Activated CD4-positive, alpha-beta T cell treated with anti-CD3 and anti-CD28 coated beads, Interleukin-2, Interleukin-6, amounts not matched to agents 100 ng/mL and 50 ng/mL, durations not matched to agents 16 hours and 8 hours (primary cell): Measurements from ENCODE around the gene NACC2.
"Not testable (repeated sequence)": the region's sequence is repeated elsewhere in the genome, so short reads cannot be mapped to it uniquely, and the experiment has no call there.

ENCODE experiments used
- DNase-seq: peaks from one replicate; pipeline ENCODE4 v3.0.0-alpha.2; 2020

Gene NACC2

DNA sequence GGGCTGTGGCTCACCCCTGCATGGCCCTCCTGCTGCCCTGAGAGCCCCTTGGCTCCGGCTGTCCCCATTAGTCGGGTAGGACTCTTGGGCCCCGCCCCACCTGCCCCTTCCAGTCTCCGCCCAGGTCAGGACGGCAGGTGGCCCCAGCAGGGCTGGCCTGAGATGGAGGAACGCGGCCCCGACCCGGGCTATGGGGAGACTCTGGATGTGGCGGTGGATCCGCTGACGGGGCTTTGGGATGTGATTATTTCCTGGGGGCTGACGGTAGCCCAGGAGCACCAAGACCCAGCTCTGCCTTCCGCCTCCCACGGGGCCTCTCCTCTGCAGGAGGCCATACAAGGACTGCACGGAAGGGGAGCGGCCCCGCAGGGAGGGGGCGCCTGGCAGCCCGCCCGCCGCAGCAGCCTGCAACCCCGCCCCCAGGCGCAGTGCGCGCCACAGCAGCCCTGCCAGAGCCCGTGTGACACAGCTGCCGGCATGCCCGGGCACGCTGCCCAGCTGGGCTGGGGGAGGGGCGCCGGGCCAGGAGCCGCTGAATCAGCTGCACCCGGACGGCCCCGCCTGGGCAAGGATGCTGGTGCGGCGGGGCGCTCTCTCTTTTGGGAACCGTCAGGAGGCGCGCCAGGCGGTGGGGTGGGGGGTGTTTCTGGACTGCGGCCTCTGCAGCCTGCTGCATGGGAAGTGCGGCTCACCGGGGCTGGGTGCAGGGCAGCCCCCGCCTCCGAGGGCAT, 14.4 kb upstream of the NACC2 start:
- DNase-seq, result peak; percentile 97

DNA sequence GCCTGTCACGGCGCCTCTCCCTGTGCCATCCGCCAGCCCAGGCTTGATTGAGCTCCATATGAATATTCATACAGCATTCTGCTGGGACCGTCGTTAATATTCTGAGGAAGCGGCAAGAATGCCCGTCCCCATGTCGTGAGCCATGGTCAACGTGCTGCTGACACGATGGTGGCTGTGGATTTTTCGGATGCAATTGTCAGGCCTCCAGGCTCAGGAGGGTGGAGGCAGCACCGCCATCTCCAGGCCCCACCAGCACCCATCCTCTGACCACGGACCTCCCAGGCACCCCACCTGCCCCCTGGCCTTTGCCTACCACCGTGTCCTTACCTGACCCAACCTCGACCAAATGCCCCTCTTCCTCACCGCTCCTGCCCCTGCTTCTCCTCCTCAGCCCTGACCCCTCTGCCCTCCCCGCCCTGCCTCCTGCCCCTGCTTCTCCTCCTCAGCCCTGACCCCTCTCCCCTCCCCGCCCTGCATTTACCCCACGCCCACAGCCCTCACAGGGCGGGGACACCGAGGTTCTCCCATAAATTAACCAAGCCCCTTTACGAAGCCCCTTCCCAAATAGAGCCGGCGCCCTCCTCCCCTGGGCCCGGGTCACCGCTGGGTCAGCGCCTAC, 13.7 kb upstream of the NACC2 start:
- DNase-seq, result no peak

DNA sequence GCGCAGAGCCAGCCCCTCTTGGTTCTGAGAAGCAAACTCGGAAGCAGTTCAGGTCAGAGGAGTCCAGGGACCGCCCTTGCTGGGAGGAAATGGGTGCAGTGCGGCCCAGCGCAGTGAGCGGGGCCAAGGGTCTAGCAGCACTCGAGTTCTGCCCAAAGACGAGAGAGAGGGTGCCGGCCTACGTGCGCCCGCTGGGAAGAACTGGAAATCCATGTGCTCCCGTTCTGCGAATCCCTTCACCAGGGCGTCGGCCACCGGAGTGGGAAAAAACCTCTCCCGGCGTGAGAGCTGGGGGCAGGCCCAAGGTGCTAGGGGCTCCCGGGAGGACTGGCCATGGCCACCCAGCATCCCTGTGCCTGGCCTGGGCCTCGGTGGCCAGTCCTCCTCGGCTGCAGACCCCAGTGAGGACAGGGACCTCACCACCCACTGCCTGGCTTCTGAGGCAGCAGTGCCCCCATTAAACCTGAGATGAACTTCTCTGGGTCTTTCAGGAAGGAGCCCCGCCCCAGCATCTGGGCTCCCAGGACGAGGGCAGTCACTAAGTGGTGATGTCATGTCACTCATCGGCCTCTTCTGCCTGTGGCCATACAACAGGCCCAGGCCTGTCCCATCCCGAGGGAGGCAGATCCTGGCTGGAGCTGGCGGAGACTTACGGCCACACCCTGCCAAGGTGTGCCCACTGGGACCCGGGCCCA, 13.0 kb upstream of the NACC2 start:
- DNase-seq, result no peak

DNA sequence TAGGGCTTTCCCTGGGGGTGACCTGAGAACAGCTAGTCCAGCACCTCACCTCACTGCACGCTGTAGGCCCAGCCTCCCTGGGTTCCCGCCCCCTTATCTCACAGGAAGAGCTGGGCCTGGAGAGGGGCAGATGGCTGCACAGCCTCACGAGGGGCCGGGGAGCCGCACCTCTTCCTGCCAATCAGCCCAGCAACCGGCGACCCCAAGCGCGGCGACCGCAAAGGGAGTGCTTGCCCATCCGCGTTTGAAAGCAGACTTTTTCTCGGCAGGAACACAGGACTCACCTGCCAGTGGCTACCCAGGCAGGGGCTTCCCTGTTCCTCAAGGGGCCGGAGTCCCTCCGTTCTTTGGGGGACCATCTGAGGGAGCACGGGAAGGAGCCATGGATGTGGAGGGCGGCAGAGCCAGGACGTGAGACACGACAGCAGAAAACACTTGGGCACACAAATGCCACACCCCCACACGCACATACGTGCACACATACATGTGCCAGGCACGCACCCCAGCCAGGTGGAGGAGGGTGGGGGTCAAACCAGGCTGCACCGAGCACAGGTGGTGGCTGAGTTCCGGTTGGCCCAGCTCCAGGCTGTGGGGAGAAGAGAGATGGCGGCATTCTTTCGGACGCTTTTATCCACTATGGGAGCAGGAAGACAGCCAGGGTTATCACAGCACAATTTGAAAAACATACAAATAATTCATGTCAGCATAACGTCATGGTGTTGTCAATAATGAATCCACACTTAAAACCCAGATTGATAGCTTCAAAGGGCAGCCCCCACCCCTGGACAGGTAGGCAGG, 12.3 kb upstream of the NACC2 start:
- DNase-seq, result peak; percentile 67

DNA sequence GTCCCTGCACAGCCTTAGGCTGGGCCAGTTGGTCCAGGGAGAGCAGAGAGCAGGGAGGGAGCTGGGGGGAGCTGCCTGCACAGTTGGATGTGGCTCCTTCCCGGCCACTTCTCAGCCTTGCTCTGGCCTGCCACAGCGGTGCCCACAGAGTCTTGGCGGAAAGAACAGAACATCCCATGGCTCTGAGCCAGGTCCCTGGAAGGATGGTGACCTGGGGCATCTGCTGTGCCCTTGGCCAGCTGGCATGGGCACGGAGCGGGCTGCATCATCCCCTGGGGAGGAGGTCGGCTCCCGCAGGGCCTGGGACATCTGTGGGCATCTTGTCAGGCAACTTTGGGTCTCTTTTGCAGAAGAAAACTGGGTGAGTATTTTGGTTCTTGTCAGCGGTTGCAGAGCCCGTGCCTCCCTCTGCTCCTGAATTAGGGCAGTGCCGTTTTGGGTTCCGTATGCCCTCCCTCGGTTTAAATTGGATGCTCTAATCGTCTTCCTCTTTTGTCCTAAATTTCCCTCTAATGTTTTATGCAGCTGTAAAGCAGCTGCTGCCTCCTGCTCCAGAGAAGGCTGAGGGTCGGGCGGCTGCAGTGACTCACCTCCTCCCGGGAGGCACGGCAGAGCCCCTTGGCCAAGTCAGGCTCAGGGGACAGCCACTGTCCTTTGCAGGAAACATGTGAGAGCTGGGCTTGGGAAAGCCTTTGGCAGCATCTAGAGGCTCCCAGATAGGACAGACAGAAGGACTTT, 10.5 kb upstream of the NACC2 start:
- no peak for DNase-seq

DNA sequence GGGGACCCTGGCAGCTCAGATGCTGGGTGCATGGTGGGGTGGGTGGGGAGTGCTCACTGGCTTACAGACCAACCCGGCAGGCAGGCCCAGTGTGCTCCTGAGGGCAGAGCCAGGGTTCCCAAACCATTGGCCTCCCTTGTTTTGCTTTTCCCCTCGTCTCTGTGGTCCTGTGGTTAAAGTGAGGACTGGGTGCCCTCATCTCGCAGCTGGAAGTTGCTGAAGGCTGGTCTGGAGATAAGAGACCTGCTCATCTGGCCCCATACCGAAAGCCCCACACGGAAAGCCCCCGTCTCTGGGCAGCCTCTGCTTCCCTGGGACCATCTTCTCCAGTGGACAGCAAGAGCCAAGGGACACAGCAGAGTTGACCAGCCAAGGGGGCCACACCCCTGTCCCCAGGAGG, 9.8 kb upstream of the NACC2 start:
- DNase-seq, result no peak

DNA sequence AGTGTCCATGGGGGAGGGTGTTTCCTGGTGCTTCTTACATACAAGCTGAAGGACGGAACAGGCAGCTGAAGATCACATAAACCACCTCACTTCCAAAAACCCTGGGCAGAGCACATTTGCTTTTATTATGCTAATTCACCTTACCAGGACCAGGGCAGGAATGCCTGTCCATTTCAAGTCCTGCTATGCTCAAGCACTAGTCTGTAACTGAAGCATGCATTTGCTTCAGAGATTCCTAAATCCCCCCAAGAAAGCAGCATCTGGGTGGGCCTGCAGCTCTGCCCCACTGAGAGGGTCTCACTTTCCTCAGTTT, 9.4 kb upstream of the NACC2 start:
- DNase-seq, result no peak

DNA sequence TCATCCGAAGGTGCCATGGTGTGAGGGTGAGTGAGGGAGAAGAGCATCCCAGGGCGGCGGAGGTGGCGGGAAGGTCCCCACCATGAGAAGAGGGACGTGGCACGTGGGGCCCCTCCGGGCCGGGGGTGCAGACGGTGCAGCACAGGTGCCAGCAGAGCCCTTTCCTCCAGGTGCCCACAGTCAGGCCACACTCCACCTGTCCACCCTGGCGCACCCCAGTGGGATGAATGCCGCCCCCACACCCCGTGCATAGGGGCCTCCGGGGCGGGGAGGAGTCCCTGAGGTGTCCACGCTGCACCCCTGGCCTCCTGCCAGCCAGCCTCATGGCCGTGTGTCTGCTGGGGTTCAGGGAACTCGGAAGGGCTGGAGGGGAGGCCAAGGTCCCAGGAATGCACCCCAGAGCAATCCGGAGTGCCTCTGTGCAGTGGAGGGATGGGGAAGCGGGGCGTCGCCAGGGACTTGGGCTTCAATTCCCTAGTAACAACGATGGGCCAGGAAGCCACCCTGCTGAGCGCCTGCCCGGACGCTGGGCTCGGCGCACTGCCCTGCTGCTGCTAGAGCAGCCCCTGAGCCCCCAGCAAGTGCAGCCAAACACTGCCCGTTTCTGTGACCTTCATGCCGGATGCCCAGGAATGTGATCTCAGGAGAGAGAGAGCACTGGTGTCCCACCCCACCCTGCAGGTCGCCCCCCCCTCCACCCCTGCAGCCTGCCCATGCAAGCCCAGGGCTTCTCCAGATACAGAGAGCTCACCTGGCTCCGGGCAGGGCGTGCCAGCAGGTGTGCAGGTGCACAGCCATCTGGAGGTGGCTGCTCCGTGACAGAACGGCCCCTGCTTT, 8.8 kb upstream of the NACC2 start:
- no peak for DNase-seq

DNA sequence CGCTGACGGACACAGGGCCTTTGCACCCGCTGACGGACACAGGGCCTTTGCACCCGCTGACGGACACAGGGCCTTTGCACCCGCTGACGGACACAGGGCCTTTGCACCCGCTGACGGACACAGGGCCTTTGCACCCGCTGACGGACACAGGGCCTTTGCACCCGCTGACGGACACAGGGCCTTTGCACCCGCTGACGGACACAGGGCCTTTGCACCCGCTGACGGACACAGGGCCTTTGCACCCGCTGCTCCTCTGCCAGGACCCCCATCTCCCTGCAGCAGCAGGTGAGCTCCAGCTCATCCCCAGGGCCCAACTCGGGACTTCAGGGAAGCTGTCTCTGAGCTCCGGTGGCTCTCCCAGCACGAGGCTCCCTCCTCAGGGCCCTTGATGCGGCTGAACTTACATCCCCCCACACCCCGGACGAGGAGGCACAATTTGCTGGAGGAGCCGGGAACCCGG, 6.6 kb upstream of the NACC2 start:
- not testable (repeated sequence) for DNase-seq

DNA sequence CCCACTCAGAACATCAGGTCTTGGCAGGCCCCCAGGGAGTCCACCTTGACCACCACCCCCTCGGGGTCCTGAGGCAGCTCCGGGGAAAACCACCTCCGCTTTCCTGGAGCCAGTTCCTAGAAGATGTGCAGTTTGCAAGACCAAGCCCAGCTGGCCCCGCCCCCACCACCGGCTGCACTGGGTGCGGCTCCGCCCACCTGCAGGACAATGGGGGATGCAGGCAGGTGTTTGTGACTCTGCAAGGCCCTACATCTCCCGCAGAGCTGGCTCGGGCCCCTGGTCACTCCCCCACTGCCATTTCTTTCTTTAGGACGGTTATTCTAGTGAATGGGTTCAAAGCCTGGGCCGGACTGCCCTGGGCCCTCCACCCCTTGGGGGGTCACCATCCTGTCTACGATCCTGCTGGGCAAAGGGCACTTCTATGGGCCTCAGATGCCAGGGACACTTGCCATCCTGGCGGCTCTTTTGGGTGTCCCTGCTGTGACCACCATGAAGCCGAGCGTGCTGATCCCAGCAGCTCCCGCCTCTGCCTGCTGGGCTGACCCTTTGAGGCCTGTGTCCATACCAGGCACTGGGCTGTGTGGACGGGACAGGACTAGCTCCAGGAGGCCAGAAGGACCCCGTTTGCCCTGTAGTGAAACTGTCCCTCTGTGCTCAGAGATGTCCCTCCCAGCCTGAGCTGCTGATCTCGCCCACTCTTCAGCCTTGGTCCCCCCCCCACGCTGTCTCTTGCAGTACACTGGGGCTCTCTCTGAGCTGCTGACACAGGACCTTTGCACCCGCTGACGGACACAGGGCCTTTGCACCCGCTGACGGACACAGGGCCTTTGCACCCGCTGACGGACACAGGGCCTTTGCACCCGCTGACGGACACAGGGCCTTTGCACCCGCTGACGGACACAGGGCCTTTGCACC, 5.9 kb upstream of the NACC2 start:
- no peak for DNase-seq

DNA sequence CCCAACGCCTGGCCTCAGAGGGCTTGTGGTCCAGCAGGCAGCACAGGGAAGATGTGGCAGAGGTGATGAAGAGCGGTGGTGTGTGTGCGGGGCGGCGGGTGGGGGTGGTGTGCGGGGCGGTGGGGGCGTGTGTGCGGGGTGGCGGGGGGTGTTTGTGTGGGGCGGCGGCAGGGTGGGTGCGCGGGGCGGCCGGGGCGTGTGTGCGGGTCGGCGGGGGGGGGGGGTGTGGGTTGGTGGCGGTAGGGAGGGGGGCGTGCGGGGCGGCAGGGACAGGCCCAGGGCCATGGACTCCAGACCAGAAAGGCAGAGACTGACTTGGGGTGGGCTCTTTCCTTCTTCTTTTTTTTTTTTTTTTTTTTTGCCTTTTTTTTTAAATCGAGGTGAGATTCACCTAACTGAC, 4.5 kb upstream of the NACC2 start:
- DNase-seq, result no peak

DNA sequence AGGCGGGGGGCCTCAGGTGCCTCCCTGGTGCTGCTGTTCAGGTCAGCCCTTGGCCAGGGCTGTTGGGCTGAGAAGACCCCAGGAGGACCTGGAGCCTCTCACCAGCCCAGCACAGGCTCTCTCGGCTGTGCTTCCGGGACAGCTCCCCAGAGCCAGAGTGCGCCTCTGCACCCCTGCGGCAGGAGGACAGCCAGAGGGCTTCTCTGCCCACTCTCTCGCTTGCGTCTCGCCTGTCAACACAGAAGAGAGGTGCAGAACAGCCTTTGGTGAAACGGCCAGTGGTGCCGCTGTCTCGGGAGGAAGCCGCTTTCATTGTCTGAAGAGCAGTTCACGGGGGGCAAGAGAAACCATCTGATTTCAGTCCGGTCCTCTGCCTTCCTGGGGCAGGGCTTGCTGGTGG, 3.8 kb upstream of the NACC2 start:
- DNase-seq, result no peak

DNA sequence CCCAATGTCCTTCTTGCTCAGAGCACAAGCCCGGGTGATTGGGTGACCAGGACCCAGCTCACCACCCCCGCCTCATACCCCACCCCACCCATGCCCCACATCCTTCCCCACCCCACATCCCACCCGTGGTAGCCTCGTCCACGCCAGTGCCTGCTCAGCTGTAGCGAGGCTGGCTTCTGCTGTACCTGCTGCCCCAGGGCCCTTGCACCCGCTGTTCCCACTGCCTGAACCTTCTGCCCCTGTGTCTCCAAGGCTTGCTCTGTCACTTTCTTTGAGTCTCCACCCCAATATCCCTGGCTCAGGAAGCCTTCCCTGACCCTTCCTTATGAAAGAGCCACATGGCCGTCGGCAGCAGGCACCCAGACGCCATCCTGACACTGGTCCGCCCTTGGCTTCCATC, 3.1 kb upstream of the NACC2 start:
- DNase-seq, result no peak

DNA sequence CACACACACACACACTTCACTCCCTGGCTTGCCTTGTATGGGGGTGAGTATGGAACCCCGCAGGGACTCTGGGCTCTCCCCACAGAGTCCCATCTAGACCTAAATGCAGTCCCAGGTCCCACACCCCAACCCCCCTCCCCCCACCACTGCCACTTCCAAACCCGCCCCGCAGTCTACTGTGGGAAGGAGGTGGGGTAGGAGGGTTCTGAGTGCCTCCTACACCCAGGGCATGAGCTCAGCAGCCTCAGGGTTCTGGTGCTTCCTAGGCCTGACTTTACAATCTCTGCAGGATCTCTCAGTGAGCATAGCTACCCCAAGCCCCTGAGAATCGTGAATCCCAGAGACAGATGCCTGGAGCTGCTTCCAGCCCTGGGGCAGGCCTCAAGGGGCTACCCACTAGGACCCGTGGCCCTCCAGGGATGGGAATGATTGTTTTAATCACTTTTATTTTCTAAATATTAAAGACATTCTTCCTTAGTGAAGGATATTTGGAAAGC, 1.5 kb upstream of the NACC2 start:
- DNase-seq, result no peak

DNA sequence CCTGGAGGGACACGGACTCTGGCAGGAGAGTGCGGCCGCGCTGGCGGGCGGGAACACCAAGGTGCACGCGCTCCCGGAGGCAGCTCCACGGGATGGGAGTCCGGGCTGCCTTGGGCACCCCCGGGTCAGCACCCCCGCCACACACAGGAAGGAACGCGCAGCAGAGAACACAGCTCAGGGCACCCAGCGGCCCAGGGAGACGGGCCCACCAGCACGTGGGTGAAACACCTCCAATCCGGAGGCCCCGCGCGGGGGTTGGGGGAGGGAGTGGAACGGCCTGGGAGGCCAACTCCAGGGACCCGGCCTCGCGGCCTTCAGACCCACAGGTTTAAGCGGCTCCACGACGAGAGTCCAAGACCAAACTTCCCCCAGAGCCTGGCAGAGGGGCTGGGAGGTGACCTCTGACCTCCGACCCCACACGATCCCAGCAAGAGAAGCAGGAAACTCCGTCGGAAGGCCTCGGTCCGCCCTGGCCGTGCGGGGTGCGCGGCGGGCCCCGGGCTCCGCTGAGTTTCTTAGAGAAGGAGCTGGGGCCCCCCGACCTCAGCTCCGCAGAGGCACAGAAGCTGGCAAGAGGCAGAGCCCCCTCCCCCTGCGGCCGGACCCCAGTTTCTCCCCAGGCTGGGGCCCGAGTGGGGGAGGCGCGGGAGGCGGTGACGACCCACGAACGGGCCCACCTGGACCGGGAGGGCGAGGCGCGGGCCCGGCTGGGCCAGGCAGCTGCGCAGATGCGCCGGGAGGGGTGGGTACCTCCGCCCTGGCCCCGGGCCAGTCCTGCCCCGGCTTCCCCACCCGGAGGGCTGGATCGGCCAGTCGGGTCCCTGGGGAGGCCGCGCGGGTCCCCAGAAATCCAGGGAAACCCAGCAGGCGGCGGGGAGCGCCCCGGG, 851 bp downstream of the NACC2 start:
- DNase-seq, result peak; percentile 42

DNA sequence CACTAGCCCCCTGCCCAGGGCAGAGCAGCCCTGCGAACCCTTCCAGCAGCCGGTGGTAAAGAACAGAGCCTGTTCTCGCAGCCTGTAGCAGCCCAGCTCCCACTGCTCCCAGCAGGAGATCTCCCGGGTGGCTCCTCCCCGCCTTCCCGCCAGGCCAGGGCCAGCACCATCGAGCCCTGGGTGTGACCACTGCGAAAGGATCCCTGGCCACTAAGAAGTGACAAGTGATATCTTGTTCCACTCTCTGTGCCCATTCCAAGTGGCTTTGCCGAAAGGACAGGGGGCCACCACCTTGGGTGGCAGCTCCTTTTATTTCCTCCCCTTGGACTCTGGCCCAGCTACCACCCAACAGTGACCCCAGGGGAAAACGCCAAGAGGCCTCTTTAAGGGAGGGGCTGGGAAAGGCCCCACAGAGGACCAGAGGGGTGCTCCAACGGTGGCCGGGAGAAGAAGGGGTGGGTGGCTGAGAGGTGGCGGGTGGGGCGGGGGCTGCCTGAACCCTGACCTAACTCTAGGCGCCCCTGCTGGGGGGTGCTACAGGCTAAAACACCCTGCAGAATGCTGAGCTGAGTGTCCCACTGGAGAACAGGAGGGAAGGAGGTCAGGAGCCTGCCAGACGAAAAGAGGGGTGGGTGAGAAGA, 1.6 kb downstream of the NACC2 start:
- no peak for DNase-seq

DNA sequence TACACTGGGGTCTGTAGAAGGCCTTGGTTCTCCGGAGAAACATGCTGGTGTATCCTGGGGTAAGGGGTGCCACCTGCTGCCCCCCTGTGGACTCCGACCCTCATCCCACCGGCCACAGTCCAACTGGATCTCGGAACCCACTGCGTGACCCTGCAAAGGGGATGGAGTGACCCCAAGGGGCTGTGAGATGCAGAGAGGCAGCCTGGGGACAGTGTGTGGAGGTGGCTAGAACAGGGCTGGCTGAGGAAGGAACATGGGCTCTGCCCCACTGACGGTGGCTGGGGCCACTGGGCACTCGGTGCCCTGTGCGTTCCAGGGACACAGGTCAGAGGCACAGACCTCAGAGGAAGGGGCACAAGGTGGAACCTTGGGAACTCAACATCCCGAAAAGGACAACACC, 2.3 kb downstream of the NACC2 start:
- DNase-seq, result no peak

DNA sequence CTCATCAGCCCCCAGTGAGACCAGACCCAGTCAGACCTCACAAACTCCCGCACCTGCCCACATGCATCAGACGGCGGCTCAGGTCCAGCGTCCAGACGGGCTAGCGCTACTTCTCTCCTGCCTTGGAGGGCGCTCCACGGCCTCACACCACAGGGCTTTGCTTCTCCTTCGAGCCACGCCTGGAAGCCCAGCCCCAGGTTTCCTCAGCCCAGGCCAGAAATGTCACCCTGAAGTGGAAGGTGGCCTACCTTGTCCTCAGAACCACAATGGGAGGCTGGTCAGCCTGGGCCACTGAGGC, 2.8 kb downstream of the NACC2 start:
- DNase-seq, result no peak
